Trophoblast cell (in vitro differentiated cells and primary cell): Measurements from ENCODE around the gene AZI2.

ENCODE experiments used
- DNase-seq, 2 donors: peaks; one replicate each; pipeline ENCODE4 v3.0.0-alpha.2; 2016
- H2AFZ ChIP-seq: 2 replicates; pipeline ENCODE4 v1.6.1; 2013; ENCODE audit warnings: low read length, moderate library complexity, mild to moderate bottlenecking; ENCODE audit not compliant: insufficient read depth, poor library complexity
- H2AK5ac ChIP-seq: 2 replicates; pipeline ENCODE4 v1.6.1; 2013; ENCODE audit warnings: mild to moderate bottlenecking, low read length
- H2BK120ac ChIP-seq: 2 replicates; pipeline ENCODE4 v1.6.1; 2013; ENCODE audit warnings: low read length, mild to moderate bottlenecking, moderate library complexity; ENCODE audit not compliant: insufficient read depth, poor library complexity
- H2BK12ac ChIP-seq: 2 replicates; pipeline ENCODE4 v1.6.1; 2013; ENCODE audit warnings: mild to moderate bottlenecking, low read length, moderate library complexity
- H2BK5ac ChIP-seq: 2 replicates; pipeline ENCODE4 v1.6.1; 2013; ENCODE audit warnings: low read length, low read depth, moderate library complexity, mild to moderate bottlenecking; ENCODE audit not compliant: poor library complexity
- H3K14ac ChIP-seq: 2 replicates; pipeline ENCODE4 v1.6.1; 2013; ENCODE audit warnings: mild to moderate bottlenecking, low read length
- H3K18ac ChIP-seq: 2 replicates; pipeline ENCODE4 v1.6.1; 2013; ENCODE audit warnings: mild to moderate bottlenecking, low read length
- H3K23ac ChIP-seq: 2 replicates; pipeline ENCODE4 v1.6.1; 2013; ENCODE audit warnings: low read length
- H3K27ac ChIP-seq: 2 replicates; pipeline ENCODE4 v1.5.1; 2013; ENCODE audit warnings: low read depth, mild to moderate bottlenecking, inconsistent platforms, low read length, moderate library complexity
- H3K27me3 ChIP-seq: 2 replicates; pipeline ENCODE4 v1.6.1; 2013; ENCODE audit warnings: inconsistent platforms, mild to moderate bottlenecking, low read length, moderate library complexity; ENCODE audit not compliant: insufficient read depth
- H3K36me3 ChIP-seq, 2 experiments: 1 replicate in 1 of 2; 2 replicates in 1 of 2; pipeline ENCODE4 v1.6.1; 2013; ENCODE audit warnings: low read length in 2 of 2, mild to moderate bottlenecking in 2 of 2, moderate library complexity in 1 of 2; ENCODE audit not compliant: insufficient read depth in 2 of 2, control insufficient read depth in 1 of 2
- H3K4ac ChIP-seq: 2 replicates; pipeline ENCODE4 v1.6.1; 2013; ENCODE audit warnings: low read depth, mild to moderate bottlenecking, low read length, moderate library complexity
- H3K4me1 ChIP-seq, 2 experiments: 1 replicate in 1 of 2; 2 replicates in 1 of 2; pipeline ENCODE4 v1.6.1; 2013; ENCODE audit warnings: low read length in 2 of 2, mild to moderate bottlenecking in 2 of 2, moderate library complexity in 1 of 2; ENCODE audit not compliant: insufficient read depth in 2 of 2, control insufficient read depth in 1 of 2
- H3K4me2 ChIP-seq: 2 replicates; pipeline ENCODE4 v1.6.1; 2013; ENCODE audit warnings: inconsistent platforms, mild to moderate bottlenecking, low read length, moderate library complexity
- H3K4me3 ChIP-seq: 2 replicates; pipeline ENCODE4 v1.5.1; 2013; ENCODE audit warnings: mild to moderate bottlenecking, low read depth, low read length, inconsistent platforms
- H3K79me1 ChIP-seq: one replicate; pipeline ENCODE4 v1.6.1; 2013; ENCODE audit warnings: low read length
- H3K79me2 ChIP-seq: 2 replicates; pipeline ENCODE4 v1.6.1; 2013; ENCODE audit warnings: low read length, mild to moderate bottlenecking; ENCODE audit not compliant: control insufficient read depth, insufficient read depth, poor library complexity
- H3K9ac ChIP-seq: 2 replicates; pipeline ENCODE4 v1.6.1; 2013; ENCODE audit warnings: mild to moderate bottlenecking, low read length
- H3K9me3 ChIP-seq: 2 replicates; pipeline ENCODE4 v1.6.1; 2013; ENCODE audit warnings: low read depth, mild to moderate bottlenecking, control low read depth, inconsistent platforms, low read length; ENCODE audit not compliant: insufficient read depth
- H4K12ac ChIP-seq: 2 replicates; pipeline ENCODE4 v1.6.1; 2013; ENCODE audit warnings: low read depth, mild to moderate bottlenecking, low read length, moderate library complexity
- H4K8ac ChIP-seq: 2 replicates; pipeline ENCODE4 v1.6.1; 2013; ENCODE audit warnings: low read depth, mild to moderate bottlenecking, low read length, moderate library complexity
- H4K91ac ChIP-seq: one replicate; pipeline ENCODE4 v1.6.1; 2013; ENCODE audit warnings: low read depth, mild to moderate bottlenecking, low read length, moderate library complexity
- WGBS: extraction: QIAGEN DNeasy Blood & Tissue Kit; methylation state at CpG from one replicate; pipeline ENCODE4 v1.1.7; 2013; ENCODE audit warnings: missing lambda C conversion rate; ENCODE audit not compliant: insufficient read length, insufficient coverage; ENCODE audit errors: extremely low coverage; 5-methylcytosine and 5-hydroxymethylcytosine counted together

The AZI2 gene

DNA sequence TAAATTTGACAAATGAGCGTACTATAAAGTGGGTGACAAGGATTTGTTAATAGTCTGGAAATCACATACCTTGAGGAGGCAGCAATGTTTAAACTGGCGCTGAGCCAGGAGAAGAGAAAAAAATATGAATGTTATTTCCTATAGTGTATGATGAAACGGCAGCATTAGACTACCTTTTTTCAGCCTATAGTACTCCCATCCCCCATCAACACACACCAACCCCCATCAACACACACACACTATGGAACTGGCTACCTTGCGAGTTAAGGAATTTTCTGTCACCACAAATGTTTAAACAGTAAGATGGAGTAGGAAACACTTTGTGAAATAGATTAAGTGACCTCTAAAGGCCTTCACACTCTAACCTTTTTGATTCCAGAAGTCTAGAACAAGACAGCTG is 46.9 kb downstream of the AZI2 start:
- Histone ChIP-seq H4K12ac (no peak overlapping the region), H2AK5ac (no peak overlapping the region), H2AFZ (no peak overlapping the region), H3K4me2 (no peak overlapping the region), H3K79me1 (no peaks in the 10 kb centered on the region), H3K27me3 (no peaks in the 10 kb centered on the region), H4K91ac (no peak overlapping the region), H3K36me3 (no peaks in the 10 kb centered on the region), H3K27ac (no peak overlapping the region), H2BK5ac (no peak overlapping the region), H3K4me3 (no peak overlapping the region), H2BK120ac (no peak overlapping the region), H3K9ac (no peak overlapping the region), H3K79me2 (no peaks in the 10 kb centered on the region), H3K23ac (no peak overlapping the region), H3K4me1 (no peaks in the 10 kb centered on the region), H3K18ac (no peak overlapping the region), H2BK12ac (no peak overlapping the region), H4K8ac (no peak overlapping the region), H3K9me3 (no peaks in the 10 kb centered on the region), H3K14ac (no peak overlapping the region), H3K4ac (no peak overlapping the region)
- no peak for DNase-seq
- WGBS: no CpG with 5 or more reads among the region's 4 CpGs

DNA sequence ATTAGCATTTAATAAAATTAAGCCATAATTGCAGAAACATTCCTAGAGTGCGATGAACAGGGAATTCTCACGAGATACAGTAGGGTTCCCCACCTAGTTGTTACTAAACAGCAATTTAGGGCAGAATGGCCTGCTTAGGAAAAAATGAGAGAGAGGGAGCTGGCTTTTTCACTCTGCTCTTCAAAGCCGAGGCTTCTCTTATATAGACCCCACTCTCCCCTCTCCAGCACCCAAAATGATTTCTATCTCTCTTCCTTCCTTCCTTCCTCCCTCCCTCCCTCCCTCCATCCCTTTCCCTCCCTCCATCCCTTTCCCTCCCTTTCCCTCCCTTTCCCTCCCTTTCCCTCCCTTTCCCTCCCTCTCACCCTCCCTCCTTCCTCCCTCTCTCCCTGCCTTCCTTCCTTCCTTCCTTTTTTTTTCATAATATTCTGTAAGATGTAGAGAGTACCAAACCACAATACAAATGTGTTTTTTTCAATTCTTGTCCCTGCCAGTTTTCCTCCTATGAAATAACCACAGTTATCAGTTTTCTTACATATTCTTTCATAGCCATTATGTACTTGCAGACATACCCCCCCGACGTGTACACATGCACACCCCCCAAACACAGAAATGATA is 48.2 kb downstream of the AZI2 start:
- Histone ChIP-seq H3K27me3 (no peaks in the 10 kb centered on the region), H2AK5ac (no peak overlapping the region), H3K4ac (no peak overlapping the region), H3K4me1 (no peaks in the 10 kb centered on the region), H3K23ac (no peak overlapping the region), H3K9ac (no peak overlapping the region), H4K12ac (no peak overlapping the region), H4K8ac (no peak overlapping the region), H2AFZ (no peak overlapping the region), H3K9me3 (no peaks in the 10 kb centered on the region), H3K4me3 (no peak overlapping the region), H3K27ac (no peak overlapping the region), H3K14ac (no peak overlapping the region), H4K91ac (no peak overlapping the region), H3K79me1 (no peaks in the 10 kb centered on the region), H2BK12ac (no peak overlapping the region), H3K4me2 (no peak overlapping the region), H2BK5ac (no peak overlapping the region), H3K18ac (no peak overlapping the region), H2BK120ac (no peak overlapping the region), H3K36me3 (no peaks in the 10 kb centered on the region), H3K79me2 (no peaks in the 10 kb centered on the region)
- DNase-seq: no peak
- WGBS: no CpG with 5 or more reads among the region's 5 CpGs

DNA sequence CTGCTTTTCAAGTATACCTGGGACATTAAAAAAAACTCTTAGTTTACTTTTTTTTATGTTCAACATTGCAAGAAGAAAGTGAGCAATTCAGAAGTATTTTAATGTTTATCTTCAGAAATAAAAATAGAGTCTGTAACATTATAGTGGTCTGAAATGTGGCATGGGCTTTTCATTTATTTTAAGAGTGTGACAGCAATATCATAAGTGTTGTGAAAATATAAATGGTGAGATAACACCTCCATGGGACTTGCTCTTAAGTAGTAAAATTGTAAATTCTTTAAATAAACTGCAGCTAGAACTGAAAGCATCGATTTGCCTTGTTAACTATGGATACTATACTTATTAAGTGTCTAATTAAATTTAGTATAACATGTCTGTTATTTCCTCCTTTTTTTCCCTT is 48.9 kb downstream of the AZI2 start:
- no CpG with 5 or more reads among the region's 1 CpG for WGBS
- Histone ChIP-seq H3K4me1 (no peaks in the 10 kb centered on the region), H3K9me3 (no peaks in the 10 kb centered on the region), H2BK5ac (no peak overlapping the region), H2AK5ac (no peak overlapping the region), H4K8ac (no peak overlapping the region), H3K18ac (no peak overlapping the region), H3K4me2 (no peak overlapping the region), H3K27ac (no peak overlapping the region), H3K9ac (no peak overlapping the region), H2BK120ac (no peak overlapping the region), H3K4me3 (no peak overlapping the region), H3K36me3 (no peaks in the 10 kb centered on the region), H4K12ac (no peak overlapping the region), H3K23ac (no peak overlapping the region), H3K79me1 (no peaks in the 10 kb centered on the region), H2AFZ (no peak overlapping the region), H3K27me3 (no peaks in the 10 kb centered on the region), H3K4ac (no peak overlapping the region), H2BK12ac (no peak overlapping the region), H3K79me2 (no peaks in the 10 kb centered on the region), H3K14ac (no peak overlapping the region), H4K91ac (no peak overlapping the region)
- DNase-seq: no peak

GRCh38 chr3:28295898-28296490 is 52.6 kb downstream of the AZI2 start:
- Histone ChIP-seq H4K91ac (no peak overlapping the region), H2BK120ac (no peak overlapping the region), H3K23ac (no peak overlapping the region), H3K79me2 (no peaks in the 10 kb centered on the region), H3K14ac (no peak overlapping the region), H4K12ac (no peak overlapping the region), H3K27ac (no peak overlapping the region), H2BK12ac (no peak overlapping the region), H2AFZ (no peak overlapping the region), H3K36me3 (no peaks in the 10 kb centered on the region), H3K4ac (no peak overlapping the region), H2AK5ac (no peak overlapping the region), H3K79me1 (no peaks in the 10 kb centered on the region), H3K4me2 (no peak overlapping the region), H3K4me3 (no peak overlapping the region), H3K9me3 (no peaks in the 10 kb centered on the region), H2BK5ac (no peak overlapping the region), H3K4me1 (no peaks in the 10 kb centered on the region), H3K9ac (no peak overlapping the region), H3K18ac (no peak overlapping the region), H4K8ac (no peak overlapping the region), H3K27me3 (no peaks in the 10 kb centered on the region)
- no peak for DNase-seq
